ENCODE measurements around the gene CPT2. TPM values are rescaled to one million over a fixed set of nuclear protein-coding genes. Genes with fewer than 3 reads are reported as not detected.

Gene CPT2
- total and polyA plus RNA-seq, 9 of the 15 experiments (the other 6 are each of a cell fraction or from before 2014, with no cell fraction given) = 7.6 to 25.1 (median 16.8) TPM

DNA sequence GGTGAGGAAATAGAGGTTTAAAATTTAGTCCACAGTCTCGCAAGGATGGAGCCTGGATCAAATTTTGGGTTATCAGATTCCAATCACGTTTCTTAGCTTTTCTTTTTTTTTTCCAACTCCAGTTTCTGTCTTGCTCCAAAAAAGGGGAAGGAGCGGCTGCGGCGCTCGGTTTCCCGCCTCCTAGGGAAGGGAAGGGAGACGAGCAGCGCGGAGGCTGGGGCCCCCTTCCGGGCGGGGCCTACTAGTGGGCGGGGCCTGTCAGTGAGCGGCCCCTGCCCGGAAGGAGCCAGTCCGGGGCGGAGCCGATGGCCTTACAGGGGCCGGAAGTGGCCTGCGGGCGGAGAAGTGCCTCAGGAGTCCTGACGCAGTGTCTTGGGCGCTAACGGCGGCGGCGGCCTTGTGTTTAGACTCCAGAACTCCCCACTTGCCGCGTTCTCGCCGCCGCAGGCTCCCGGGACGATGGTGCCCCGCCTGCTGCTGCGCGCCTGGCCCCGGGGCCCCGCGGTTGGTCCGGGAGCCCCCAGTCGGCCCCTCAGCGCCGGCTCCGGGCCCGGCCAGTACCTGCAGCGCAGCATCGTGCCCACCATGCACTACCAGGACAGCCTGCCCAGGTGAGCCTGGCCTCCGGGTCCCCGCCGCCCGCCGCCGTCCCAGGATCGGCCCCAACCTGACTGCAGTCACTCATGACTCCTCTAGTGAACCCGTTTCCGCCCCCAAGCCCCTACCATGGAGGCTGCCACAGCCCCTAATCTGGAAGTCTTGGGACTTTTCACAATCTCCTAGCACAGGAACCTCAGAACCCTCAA, at the start of gene CPT2 (continued):
- TF ChIP-seq, protein P1, sequence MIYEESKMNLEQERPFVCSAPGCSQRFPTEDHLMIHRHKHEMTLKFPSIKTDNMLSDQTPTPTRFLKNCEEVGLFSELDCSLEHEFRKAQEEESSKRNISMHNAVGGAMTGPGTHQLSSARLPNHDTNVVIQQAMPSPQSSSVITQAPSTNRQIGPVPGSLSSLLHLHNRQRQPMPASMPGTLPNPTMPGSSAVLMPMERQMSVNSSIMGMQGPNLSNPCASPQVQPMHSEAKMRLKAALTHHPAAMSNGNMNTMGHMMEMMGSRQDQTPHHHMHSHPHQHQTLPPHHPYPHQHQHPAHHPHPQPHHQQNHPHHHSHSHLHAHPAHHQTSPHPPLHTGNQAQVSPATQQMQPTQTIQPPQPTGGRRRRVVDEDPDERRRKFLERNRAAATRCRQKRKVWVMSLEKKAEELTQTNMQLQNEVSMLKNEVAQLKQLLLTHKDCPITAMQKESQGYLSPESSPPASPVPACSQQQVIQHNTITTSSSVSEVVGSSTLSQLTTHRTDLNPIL (CRISPR knock-in tag; IDR thresholded peaks at IDR 0.05) = no peak
- TF ChIP-seq EWSR1 (IDR thresholded peaks at IDR 0.05; ENCODE audit: borderline replicate concordance, low read depth, partially characterized antibody) = no peak
- TF ChIP-seq DIDO1 (tag; IDR thresholded peaks at IDR 0.05; ENCODE audit: low read depth) = peak; percentile 57; the same call in 1 of the 2 replicates
- TF ChIP-seq CBX1 (IDR thresholded peaks at IDR 0.05; ENCODE audit: low read depth) = peak; percentile 84
- no peak for TF ChIP-seq ZNF134 (CRISPR knock-in tag; conservative IDR thresholded peaks at IDR 0.05)
- peak; percentile 92 for TF ChIP-seq SUPT5H (IDR thresholded peaks at IDR 0.05)
- no peak for TF ChIP-seq TEAD2 (tag; IDR thresholded peaks at IDR 0.05)
- no peak for TF ChIP-seq ZNF280A (IDR thresholded peaks at IDR 0.05; ENCODE audit: low read depth, partially characterized antibody)
- TF ChIP-seq ZNF408 (CRISPR knock-in tag; IDR thresholded peaks at IDR 0.05; ENCODE audit: low read depth) = no peak
- no peak for TF ChIP-seq HOXB6 (CRISPR knock-in tag; IDR thresholded peaks at IDR 0.05; ENCODE audit: borderline replicate concordance)
- TF ChIP-seq ZNF512 (tag; IDR thresholded peaks at IDR 0.05) = no peak
- no peak for TF ChIP-seq ZNF695 (CRISPR knock-in tag; IDR thresholded peaks at IDR 0.05)
- TF ChIP-seq ZNF449 (CRISPR knock-in tag; IDR thresholded peaks at IDR 0.05) = no peak
- TF ChIP-seq CREBBP (IDR thresholded peaks at IDR 0.05; ENCODE audit: low read depth, low read length) = no peak
- TF ChIP-seq PHTF2 (CRISPR knock-in tag; IDR thresholded peaks at IDR 0.05) = 0 out of 2 replicates have a peak, but pooled peaks have one; percentile 34
- TF ChIP-seq, protein P2, sequence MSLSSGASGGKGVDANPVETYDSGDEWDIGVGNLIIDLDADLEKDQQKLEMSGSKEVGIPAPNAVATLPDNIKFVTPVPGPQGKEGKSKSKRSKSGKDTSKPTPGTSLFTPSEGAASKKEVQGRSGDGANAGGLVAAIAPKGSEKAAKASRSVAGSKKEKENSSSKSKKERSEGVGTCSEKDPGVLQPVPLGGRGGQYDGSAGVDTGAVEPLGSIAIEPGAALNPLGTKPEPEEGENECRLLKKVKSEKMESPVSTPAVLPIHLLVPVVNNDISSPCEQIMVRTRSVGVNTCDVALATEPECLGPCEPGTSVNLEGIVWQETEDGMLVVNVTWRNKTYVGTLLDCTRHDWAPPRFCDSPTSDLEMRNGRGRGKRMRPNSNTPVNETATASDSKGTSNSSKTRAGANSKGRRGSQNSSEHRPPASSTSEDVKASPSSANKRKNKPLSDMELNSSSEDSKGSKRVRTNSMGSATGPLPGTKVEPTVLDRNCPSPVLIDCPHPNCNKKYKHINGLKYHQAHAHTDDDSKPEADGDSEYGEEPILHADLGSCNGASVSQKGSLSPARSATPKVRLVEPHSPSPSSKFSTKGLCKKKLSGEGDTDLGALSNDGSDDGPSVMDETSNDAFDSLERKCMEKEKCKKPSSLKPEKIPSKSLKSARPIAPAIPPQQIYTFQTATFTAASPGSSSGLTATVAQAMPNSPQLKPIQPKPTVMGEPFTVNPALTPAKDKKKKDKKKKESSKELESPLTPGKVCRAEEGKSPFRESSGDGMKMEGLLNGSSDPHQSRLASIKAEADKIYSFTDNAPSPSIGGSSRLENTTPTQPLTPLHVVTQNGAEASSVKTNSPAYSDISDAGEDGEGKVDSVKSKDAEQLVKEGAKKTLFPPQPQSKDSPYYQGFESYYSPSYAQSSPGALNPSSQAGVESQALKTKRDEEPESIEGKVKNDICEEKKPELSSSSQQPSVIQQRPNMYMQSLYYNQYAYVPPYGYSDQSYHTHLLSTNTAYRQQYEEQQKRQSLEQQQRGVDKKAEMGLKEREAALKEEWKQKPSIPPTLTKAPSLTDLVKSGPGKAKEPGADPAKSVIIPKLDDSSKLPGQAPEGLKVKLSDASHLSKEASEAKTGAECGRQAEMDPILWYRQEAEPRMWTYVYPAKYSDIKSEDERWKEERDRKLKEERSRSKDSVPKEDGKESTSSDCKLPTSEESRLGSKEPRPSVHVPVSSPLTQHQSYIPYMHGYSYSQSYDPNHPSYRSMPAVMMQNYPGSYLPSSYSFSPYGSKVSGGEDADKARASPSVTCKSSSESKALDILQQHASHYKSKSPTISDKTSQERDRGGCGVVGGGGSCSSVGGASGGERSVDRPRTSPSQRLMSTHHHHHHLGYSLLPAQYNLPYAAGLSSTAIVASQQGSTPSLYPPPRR (CRISPR knock-in tag; IDR thresholded peaks at IDR 0.05; ENCODE audit: borderline replicate concordance) = no peak
